ENCODE results near the gene CRHR1. TPM values are rescaled to one million over a fixed set of nuclear protein-coding genes. Genes with fewer than 3 reads are reported as not detected.
"Not testable (repeated sequence)": the region's sequence is repeated elsewhere in the genome, so short reads cannot be mapped to it uniquely, and the experiment has no call there.

The CRHR1 gene
- polyA plus RNA-seq (ENCODE audit: insufficient read length in 10 of 10): under 1 TPM in 5 of 10 donors, not detected in 5; 0.21 to 0.66 (median 0.26) TPM
- long read RNA-seq, donor 1: 0 reads
- long read RNA-seq, donor 2: 0 reads
- long read RNA-seq, donor 3: 0 reads
- long read RNA-seq, donor 4: 0 reads
- long read RNA-seq, donor 5: 0 reads
- long read RNA-seq, donor 6: 0 reads
- long read RNA-seq, donor 7: 0 reads
- long read RNA-seq, donor 8: 0 reads
- long read RNA-seq, donor 9: 0 reads

GRCh38 chr17:45784293-45784740 lies at the start of gene CRHR1:
CRHR1 (plus strand) TSS chr17:45784320; CDS start chr17:45784545, 225 bp downstream.
- peak in 1 of 3 donors; percentile 27 for DNase-seq

GRCh38 chr17:45734598-45734997 lies 49.5 kb upstream of the CRHR1 start:
- no peak for DNase-seq

- DNase-seq: no peak
Measured at GRCh38 chr17:45735488-45735887, 48.6 kb upstream of the CRHR1 start.

GRCh38 chr17:45739786-45740185 lies 44.3 kb upstream of the CRHR1 start:
- peak; percentile 12 to 37 (median 22) for DNase-seq

GRCh38 chr17:45740553-45741330 lies 43.4 kb upstream of the CRHR1 start:
- DNase-seq: peak; percentile 26 to 52 (median 47)

- DNase-seq: no peak
Measured at GRCh38 chr17:45742251-45742650, 41.9 kb upstream of the CRHR1 start.

GRCh38 chr17:45743626-45744326 lies 40.3 kb upstream of the CRHR1 start:
- no peak for DNase-seq

GRCh38 chr17:45744826-45745225 lies 39.3 kb upstream of the CRHR1 start:
- not testable (repeated sequence) for DNase-seq

GRCh38 chr17:45745601-45746494 lies 38.3 kb upstream of the CRHR1 start:
- DNase-seq: no peak

- DNase-seq: peak in 2 of 3 donors; percentile 32 to 48
Measured at GRCh38 chr17:45747911-45748310, 36.2 kb upstream of the CRHR1 start.

- no peak for DNase-seq
Measured at GRCh38 chr17:45748731-45749310, 35.3 kb upstream of the CRHR1 start.

GRCh38 chr17:45749831-45750335 lies 34.2 kb upstream of the CRHR1 start:
- no peak for DNase-seq

GRCh38 chr17:45750779-45751440 lies 33.2 kb upstream of the CRHR1 start:
- DNase-seq: no peak

- DNase-seq: no peak
Measured at GRCh38 chr17:45751466-45751865, 32.7 kb upstream of the CRHR1 start.

- DNase-seq: no peak
Measured at GRCh38 chr17:45752246-45752645, 31.9 kb upstream of the CRHR1 start.

GRCh38 chr17:45753645-45754225 lies 30.4 kb upstream of the CRHR1 start:
- DNase-seq: no peak

GRCh38 chr17:45755050-45755449 lies 29.1 kb upstream of the CRHR1 start:
- no peak for DNase-seq

GRCh38 chr17:45756266-45756991 lies 27.7 kb upstream of the CRHR1 start:
- DNase-seq: peak in 1 of 3 donors; percentile 17
